ELF-1 (cell line): Measurements from ENCODE around the gene HES4.

Source experiments
- DNase-seq: peaks from one replicate; pipeline ENCODE4 v3.0.0-alpha.2; 2016; ENCODE audit warnings: low read depth, low spot score

The HES4 gene

DNA sequence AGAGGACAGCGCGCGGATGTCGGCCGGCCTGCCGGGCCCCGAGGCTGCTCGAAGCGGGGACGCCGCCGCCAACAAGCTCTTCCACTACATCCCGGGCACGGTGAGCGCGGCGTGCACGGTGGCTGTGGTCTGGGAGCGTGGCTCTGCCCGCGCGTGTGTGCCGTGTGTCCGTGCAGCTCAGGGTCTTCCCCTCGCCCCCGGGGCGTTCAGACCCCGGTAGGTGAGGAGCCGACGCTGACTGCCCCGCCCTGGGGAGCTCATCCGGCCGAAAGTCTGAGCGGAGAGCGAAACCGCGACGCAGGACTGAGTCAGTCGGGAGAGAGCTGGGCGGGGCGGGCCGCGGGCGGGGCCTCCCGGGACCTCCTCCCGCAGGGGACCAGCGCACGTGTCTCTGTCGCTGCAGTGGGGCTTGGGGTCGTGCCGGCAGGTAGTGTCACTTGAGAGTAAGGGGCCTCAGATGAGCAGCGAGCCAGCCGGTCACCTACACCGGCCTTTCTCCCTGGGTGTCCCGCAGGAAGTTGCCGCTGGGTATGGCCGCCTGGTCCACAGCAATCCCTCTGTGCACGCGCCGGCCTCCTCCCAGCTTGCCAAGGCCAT is 33.1 kb downstream of the HES4 start:
- DNase-seq: peak; percentile 55

DNA sequence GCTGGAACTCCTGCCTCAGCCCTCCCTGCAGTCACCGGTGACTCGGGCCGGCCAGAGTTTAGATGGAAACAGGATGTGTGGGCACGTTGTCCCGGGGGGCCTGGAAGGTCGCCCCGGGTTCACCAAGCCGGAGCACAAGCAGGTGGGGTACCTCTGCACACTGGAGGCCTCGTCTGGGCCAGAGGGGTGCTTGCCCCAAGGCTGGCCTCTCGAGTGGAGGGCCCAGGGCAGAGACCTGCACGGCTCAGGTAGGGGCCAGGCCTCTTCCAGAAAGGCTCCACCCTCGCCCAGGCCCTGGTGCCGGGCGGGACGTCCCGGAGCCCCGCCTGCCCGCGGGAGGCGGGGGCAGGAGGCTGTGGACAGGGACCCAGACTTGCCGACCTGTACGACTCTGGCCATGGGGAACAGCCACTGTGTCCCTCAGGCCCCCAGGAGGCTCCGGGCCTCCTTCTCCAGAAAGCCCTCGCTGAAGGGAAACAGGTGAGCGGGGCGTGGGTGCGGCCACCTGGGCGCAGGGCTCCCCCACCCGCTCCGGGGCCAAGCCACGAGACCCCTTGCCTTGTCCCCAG is 33.7 kb downstream of the HES4 start, which contains the start of gene PLEKHN1:
Gene PLEKHN1, plus strand, starts transcription at position 348 of the 569 bp plus-strand sequence. Its CDS starts 50 bp downstream, at position 398.
- peak; percentile 51 for DNase-seq

GRCh38 chr1:965526-966134 is 34.3 kb downstream of the HES4 start:
- DNase-seq: no peak

GRCh38 chr1:964691-965525 is 35.0 kb downstream of the HES4 start:
- no peak for DNase-seq

- DNase-seq: no peak
Measured at GRCh38 chr1:963746-964525, 36.0 kb downstream of the HES4 start.

DNA sequence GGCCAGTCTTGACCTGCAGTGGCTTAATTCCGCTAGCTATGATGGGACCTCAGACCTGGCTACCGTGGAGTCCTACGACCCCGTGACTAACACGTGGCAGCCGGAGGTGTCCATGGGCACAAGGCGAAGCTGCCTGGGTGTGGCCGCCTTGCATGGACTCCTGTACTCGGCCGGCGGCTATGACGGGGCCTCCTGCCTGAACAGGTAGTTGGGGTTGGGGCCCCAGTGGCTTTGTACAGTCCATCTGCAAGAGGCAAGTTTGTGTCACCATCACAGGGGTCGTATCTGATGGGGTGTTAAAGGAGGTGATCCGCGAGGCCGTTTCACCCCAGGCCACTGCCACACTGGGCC is 36.6 kb downstream of the HES4 start:
- no peak for DNase-seq

DNA sequence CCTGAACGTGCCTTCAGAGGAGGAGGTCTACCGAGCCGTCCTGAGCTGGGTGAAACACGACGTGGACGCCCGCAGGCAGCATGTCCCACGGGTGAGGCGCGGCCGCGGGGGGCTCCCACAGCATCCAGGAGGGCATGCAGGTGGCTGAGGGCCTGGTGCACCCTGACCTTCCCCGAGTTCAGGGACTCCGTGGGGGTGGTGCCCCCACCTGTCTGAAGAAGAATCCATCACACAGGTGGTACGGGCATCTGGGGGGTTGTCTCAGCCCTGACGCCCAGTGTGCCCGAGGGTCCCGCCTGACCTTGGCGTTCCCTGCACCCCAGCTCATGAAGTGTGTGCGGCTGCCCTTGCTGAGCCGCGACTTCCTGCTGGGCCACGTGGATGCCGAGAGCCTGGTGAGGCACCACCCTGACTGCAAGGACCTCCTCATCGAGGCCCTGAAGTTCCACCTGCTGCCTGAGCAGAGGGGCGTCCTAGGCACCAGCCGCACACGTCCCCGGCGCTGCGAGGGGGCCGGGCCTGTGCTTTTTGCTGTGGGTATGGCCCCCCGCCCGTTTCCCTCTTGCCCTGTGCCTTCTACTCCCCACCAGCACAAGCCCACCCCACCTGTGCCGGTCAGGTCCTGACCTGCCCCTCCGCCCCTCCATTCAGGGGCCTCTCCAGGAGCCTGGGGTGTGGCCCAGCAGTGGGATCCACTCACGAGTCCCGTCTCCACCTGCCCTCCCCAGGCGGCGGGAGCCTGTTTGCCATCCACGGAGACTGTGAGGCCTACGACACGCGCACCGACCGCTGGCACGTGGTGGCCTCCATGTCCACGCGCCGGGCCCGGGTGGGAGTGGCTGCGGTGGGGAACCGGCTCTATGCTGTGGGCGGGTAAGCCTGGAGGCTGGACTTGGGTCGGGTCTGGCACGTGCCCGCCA is 37.3 kb downstream of the HES4 start:
- DNase-seq: no peak

GRCh38 chr1:961132-961669 is 38.7 kb downstream of the HES4 start:
- DNase-seq: no peak

- DNase-seq: peak; percentile 57
Measured at GRCh38 chr1:960363-961131, 39.4 kb downstream of the HES4 start, which contains the start of gene KLHL17. Gene KLHL17, plus strand, starts transcription at chr1:960584. Its CDS starts 110 bp downstream, at chr1:960694.

DNA sequence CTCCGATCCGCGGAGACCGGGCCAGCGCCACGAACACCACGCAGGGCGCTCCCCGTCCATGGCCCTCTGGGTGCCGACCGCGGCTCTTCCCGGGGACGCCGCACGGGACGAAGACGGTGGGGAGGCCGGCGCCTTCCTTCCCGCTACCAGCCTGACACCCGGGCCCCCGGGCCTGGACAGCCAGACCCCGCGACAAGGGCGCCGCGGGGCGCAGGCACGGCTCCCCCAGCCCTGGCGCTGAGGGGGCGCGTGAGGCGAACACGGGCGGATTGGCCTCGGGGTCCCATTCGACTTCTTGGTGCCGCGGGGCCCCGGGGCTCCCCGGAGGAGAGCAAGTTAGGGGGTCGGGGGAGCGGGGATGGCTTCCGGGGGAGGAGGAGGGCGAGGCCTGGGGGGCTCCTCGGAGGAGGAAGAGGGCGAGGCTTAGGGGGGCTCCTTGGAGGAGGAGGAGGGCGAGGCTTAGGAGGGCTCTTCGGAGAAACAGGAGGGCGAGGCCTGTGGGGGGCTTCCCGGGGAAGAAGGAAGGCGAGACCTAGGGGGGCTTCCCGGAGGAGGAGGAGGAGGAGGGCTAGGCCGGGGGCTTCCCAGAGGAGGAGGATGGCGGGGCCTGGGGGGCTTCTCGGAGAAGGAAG is 40.0 kb downstream of the HES4 start:
- DNase-seq: no peak

GRCh38 chr1:958823-959730 is 40.8 kb downstream of the HES4 start, which contains the start of gene NOC2L:
Gene NOC2L, minus strand, starts transcription at chr1:959256. Its CDS starts 16 bp downstream, at chr1:959240.
- peak; percentile 83 for DNase-seq

DNA sequence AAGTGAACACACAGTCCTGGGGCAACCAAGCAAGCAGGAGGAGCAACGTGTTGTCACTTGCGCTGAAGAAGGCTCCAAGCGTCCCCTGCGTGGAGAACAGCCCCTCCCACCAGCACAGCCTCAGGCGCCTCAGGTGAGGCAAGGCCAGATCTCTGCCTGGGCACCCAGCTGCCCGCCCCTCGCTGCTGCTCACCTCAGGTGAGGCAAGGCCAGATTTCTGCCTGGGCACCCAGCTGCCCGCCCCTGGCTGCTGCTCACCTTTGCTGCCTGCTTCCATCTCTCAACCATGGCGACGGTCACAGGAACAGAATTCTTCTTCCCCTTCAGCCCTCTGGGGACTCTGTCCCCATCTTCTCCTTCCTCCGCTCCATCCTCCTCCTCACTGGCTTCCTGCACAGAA is 43.3 kb downstream of the HES4 start:
- DNase-seq: no peak

DNA sequence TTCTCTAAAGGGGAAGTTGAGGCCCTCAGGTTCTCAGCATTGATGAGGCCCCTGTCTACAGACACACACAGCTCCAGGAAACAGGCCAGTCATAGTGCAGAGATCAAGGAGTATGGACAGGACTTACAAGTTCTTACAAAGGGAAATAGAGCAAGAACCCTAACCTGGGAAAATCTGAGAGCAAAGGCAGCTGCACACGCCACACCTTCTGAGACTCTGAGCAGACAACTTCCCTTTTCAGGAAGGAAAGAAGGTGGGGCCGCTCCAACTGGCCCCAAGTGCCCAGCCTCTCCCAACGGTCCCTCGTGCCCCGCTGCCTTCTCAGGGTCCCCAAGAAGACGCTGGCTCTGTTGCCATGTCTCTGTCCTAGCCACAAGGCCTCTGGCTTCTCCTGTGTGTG is 44.4 kb downstream of the HES4 start:
- DNase-seq: no peak

DNA sequence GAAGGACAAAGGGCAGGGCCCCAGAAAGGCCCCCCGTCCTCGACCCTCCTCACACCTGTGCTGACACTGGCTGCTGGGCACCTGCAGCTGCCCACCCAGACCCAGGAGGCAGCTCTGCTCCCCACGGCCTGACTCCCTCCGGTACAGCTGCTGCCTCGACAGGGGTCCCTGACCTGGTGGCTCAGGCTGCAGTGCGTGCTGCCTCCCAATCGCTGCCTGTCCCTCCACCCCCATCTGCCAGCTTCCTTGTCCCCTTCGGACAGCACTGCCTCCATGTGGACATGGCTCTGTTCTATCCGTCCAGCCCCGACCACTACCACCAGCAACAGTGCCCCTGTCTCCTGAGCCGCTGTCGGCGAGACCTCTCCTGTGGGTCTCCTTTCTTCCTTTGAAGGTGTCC is 45.0 kb downstream of the HES4 start:
- DNase-seq: no peak

GRCh38 chr1:953524-954320 is 46.2 kb downstream of the HES4 start:
- no peak for DNase-seq

DNA sequence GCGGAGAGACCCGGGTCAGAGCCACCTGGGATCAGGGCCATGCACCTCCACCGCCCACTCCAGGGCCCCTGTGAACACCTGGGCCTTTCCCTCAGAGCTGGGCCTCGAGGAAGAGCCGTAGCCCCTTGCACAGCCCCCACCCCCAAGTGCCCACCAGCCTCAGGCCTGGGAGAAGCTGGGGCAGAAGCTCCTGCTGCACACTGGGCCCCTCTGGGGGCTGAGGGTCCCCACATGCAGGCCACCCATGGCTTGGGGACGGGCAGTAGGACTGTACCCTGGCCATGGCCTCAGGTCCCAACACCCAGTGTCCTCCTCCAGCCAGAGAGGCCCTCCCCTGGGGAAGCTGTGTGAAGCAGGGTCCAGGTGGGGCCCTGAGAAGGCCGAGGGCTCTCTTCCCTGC is 47.3 kb downstream of the HES4 start:
- no peak for DNase-seq

- DNase-seq: no peak
Measured at GRCh38 chr1:952201-952600, 47.7 kb downstream of the HES4 start.
